RWPE2 (cell line): ENCODE data around the gene STMP1.

Source experiments
- ATAC-seq: fragments of 200-7000 bp; cut with Tn5 transposase; 3 replicates; pipeline ENCODE4 v1.9.1; 2021; ENCODE audit warnings: low read depth
- DNase-seq: peaks from one replicate; pipeline ENCODE4 v3.0.0-alpha.2; 2020; ENCODE audit warnings: low spot score
- H3K27ac ChIP-seq: fragments of 450-650 bp; 2 replicates; pipeline ENCODE4 v1.5.1; 2017; ENCODE audit warnings: mild to moderate bottlenecking; ENCODE audit not compliant: poor library complexity, severe bottlenecking
- H3K27me3 ChIP-seq: fragments of 250-450 bp; sonication (Bioruptor Pico); 2 replicates; pipeline ENCODE4 v1.5.1; 2021; ENCODE audit warnings: mild to moderate bottlenecking, moderate library complexity; ENCODE audit not compliant: insufficient read depth, poor library complexity, severe bottlenecking
- H3K36me3 ChIP-seq: fragments of 250-450 bp; sonication (Bioruptor Pico); 2 replicates; pipeline ENCODE4 v1.5.1; 2020; ENCODE audit warnings: low read depth, mild to moderate bottlenecking, moderate library complexity
- H3K4me1 ChIP-seq: fragments of 250-450 bp; sonication (Bioruptor Pico); 2 replicates; pipeline ENCODE4 v1.5.1; 2021; ENCODE audit warnings: mild to moderate bottlenecking, moderate library complexity; ENCODE audit not compliant: insufficient read depth, poor library complexity, severe bottlenecking
- H3K4me3 ChIP-seq: fragments of 250-450 bp; sonication (Bioruptor Pico); 2 replicates; pipeline ENCODE4 v1.5.1; 2021; ENCODE audit warnings: mild to moderate bottlenecking, moderate library complexity; ENCODE audit not compliant: severe bottlenecking
- H3K9me3 ChIP-seq: fragments of 250-450 bp; sonication (Bioruptor Pico); 2 replicates; pipeline ENCODE4 v1.5.1; 2021; ENCODE audit warnings: mild to moderate bottlenecking, moderate library complexity; ENCODE audit not compliant: severe bottlenecking
- TF ChIP-seq, protein P1 (sequence below): fragments of 450-650 bp; IDR thresholded peaks from one replicate; pipeline ENCODE4 v1.5.1; 2017; ENCODE audit warnings: mild to moderate bottlenecking, moderate library complexity; ENCODE audit not compliant: poor library complexity, severe bottlenecking

STMP1 gene

DNA sequence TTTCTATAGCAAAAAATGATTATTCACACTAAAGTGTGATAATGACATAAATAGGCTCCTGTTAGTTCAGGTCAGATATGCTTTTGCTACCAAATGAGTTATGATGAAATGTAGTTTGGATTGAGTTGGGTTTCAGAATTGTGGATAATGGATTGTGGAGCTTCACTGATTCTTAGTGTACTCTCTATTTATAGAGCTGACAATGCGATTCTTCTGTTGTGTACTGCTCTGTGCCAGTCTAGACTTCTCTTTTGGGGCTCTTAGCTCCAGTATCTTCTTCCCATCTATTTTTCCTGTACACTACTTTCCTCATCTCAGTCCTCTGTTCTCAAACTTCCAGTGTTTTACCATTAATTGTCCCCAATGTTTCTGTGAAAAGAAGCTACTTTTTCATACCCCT lies 7.5 kb downstream of the STMP1 start:
- ATAC-seq (no peak), DNase-seq (no peak)
- no peaks in the 10 kb centered on the region for H3K9me3 ChIP-seq
- H3K36me3 ChIP-seq: peaks cover 35% of the 10 kb centered on the region
- H3K27ac ChIP-seq: peak overlapping the region; percentile 79
- H3K4me1 ChIP-seq: peaks cover 39% of the 10 kb centered on the region
- TF ChIP-seq, protein P1, sequence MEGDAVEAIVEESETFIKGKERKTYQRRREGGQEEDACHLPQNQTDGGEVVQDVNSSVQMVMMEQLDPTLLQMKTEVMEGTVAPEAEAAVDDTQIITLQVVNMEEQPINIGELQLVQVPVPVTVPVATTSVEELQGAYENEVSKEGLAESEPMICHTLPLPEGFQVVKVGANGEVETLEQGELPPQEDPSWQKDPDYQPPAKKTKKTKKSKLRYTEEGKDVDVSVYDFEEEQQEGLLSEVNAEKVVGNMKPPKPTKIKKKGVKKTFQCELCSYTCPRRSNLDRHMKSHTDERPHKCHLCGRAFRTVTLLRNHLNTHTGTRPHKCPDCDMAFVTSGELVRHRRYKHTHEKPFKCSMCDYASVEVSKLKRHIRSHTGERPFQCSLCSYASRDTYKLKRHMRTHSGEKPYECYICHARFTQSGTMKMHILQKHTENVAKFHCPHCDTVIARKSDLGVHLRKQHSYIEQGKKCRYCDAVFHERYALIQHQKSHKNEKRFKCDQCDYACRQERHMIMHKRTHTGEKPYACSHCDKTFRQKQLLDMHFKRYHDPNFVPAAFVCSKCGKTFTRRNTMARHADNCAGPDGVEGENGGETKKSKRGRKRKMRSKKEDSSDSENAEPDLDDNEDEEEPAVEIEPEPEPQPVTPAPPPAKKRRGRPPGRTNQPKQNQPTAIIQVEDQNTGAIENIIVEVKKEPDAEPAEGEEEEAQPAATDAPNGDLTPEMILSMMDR: no peak
- H3K27me3 ChIP-seq: no peaks in the 10 kb centered on the region
- H3K4me3 ChIP-seq: no peak overlapping the region

DNA sequence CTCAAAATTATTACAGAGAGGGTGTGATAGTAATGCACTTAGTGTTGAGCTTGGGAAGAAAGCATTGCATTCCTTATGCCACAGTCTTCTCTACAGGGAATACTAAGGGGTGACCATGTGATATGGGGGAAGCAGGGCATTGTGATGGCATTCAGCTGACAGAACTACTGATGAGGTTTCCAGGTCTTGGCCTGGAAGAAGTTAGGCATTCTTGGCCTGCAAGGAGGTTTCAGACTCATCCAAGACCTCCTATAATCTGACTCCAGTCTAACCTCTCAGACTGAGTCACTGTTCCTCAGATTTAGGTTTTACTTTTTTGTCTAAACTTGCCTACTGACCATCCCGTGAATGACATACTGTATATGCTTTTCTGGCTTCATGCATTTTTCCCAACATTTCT lies 7.9 kb downstream of the STMP1 start:
- Histone ChIP-seq H3K36me3 (peaks cover 40% of the 10 kb centered on the region), H3K27ac (peak overlapping the region; percentile 79), H3K4me3 (no peak overlapping the region), H3K4me1 (peaks cover 39% of the 10 kb centered on the region), H3K27me3 (no peaks in the 10 kb centered on the region), H3K9me3 (no peaks in the 10 kb centered on the region)
- no peak for DNase-seq
- ATAC-seq: peak; percentile 94
- TF ChIP-seq, protein P1: no peak

DNA sequence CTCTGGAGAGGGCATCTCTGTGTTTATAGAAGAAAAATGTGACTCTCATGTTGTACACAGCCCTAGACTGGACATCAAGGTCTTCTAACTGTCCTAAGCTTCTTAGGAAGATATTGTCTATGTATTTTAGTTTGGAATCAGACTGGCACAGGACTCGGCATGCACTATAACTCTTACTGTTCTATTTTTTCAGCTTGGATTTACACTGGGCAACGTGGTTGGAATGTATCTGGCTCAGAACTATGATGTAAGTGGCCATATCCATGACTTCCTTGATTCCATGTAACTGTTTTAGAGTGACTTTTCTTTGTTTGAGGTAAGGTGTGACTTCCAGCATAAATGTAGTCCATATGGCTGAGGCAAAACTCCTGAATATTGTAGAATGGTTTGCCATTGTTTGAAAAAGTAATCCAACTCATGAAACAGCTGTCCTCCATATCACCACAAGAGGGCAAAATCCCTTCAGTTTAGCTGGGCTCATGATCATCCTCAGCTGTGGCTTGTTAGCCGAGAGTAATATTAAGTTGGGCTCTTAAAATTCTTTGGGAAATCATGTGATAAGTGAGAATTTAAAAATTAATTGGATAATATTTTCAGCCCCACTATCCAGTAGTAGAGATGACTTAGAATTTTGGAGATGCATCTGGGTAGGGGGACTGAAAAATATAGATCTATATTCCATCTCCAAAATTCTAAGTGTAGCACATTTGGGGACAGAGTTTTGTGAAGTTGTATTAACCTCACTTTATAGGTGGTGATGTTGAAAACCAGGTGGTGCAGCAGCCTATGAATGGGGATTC lies 10.4 kb downstream of the STMP1 start:
- peaks cover 35% of the 10 kb centered on the region for H3K36me3 ChIP-seq
- H3K4me1 ChIP-seq: peaks cover 46% of the 10 kb centered on the region
- TF ChIP-seq, protein P1: peak; percentile 94
- H3K4me3 ChIP-seq: no peak overlapping the region
- no peak for DNase-seq
- no peaks in the 10 kb centered on the region for H3K27me3 ChIP-seq
- peak overlapping the region; percentile 79 for H3K27ac ChIP-seq
- ATAC-seq: peak; percentile 65
- H3K9me3 ChIP-seq: no peaks in the 10 kb centered on the region

DNA sequence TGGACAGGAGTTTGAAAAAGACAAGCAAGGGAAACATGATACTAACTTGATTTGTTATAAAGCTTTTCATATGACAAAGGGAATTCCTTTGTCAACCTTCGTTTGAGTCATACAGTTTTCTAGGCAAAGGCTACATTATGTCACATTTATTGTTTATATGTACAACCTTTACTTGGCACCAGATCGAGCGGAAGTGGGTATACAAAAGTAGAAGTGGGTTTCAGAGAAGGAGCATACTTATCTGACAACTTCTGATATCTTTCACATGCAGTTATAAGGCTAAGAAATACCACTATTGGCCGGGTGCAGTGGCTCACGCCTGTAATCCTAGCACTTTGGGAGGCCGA lies 11.0 kb downstream of the STMP1 start:
- no peaks in the 10 kb centered on the region for H3K9me3 ChIP-seq
- H3K4me3 ChIP-seq: no peak overlapping the region
- peaks cover 52% of the 10 kb centered on the region for H3K4me1 ChIP-seq
- no peaks in the 10 kb centered on the region for H3K27me3 ChIP-seq
- no peak for DNase-seq
- H3K36me3 ChIP-seq: peaks cover 35% of the 10 kb centered on the region
- TF ChIP-seq, protein P1: no peak
- peak; percentile 30; the same call in 2 of the 3 replicates for ATAC-seq
- H3K27ac ChIP-seq: peak overlapping the region; percentile 79
